GF-D8 (cell line): ENCODE results near the gene EGFL7.

ENCODE experiments used
- DNase-seq: peaks from one replicate; lab custom pipeline; 2025; lab: John Stamatoyannopoulos, UW

The EGFL7 gene

GRCh38 chr9:136659861-136660784, 2.6 kb upstream of the EGFL7 start:
- no peak for DNase-seq

- no peak for DNase-seq
Measured at GRCh38 chr9:136660971-136661550, 1.7 kb upstream of the EGFL7 start.

GRCh38 chr9:136661641-136662325, 933 bp upstream of the EGFL7 start:
- no peak for DNase-seq

GRCh38 chr9:136662326-136662655, 425 bp upstream of the EGFL7 start:
- DNase-seq: no peak

- no peak for DNase-seq
Measured at GRCh38 chr9:136664000-136664915, 1.5 kb downstream of the EGFL7 start.

- DNase-seq: peak; percentile 6
Measured at GRCh38 chr9:136665111-136665703, 2.5 kb downstream of the EGFL7 start.

GRCh38 chr9:136665704-136666371, 3.1 kb downstream of the EGFL7 start:
- no peak for DNase-seq

GRCh38 chr9:136666372-136667213, 3.9 kb downstream of the EGFL7 start:
- no peak for DNase-seq

- DNase-seq: no peak
Measured at GRCh38 chr9:136667214-136667939, 4.7 kb downstream of the EGFL7 start.

- no peak for DNase-seq
Measured at GRCh38 chr9:136667940-136668760, 5.4 kb downstream of the EGFL7 start.

- DNase-seq: no peak
Measured at GRCh38 chr9:136668983-136669790, 6.5 kb downstream of the EGFL7 start.

- DNase-seq: no peak
Measured at GRCh38 chr9:136669791-136670464, 7.2 kb downstream of the EGFL7 start.

- DNase-seq: no peak
Measured at GRCh38 chr9:136670576-136671253, 8.0 kb downstream of the EGFL7 start.

GRCh38 chr9:136671254-136671614, 8.5 kb downstream of the EGFL7 start:
- no peak for DNase-seq

- no peak for DNase-seq
Measured at GRCh38 chr9:136671646-136672430, 9.1 kb downstream of the EGFL7 start.
